HG03196 (cell line): ENCODE measurements around the gene TLX1.

Source experiments
- ATAC-seq: cut with Tn5 transposase; IDR thresholded peaks from one replicate; pipeline ENCODE4 v1.9.1; 2021; ENCODE audit not compliant: unreplicated experiment

The TLX1 gene

GRCh38 chr10:101111547-101111946 is 19.6 kb upstream of the TLX1 start:
- no peak for ATAC-seq

GRCh38 chr10:101112799-101113594 is 18.1 kb upstream of the TLX1 start:
- ATAC-seq: no peak

- no peak for ATAC-seq
Measured at GRCh38 chr10:101113890-101114403, 17.2 kb upstream of the TLX1 start.

- ATAC-seq: no peak
Measured at GRCh38 chr10:101114646-101115045, 16.5 kb upstream of the TLX1 start.

- ATAC-seq: no peak
Measured at GRCh38 chr10:101116754-101117153, 14.3 kb upstream of the TLX1 start.

GRCh38 chr10:101118031-101118430 is 13.1 kb upstream of the TLX1 start:
- no peak for ATAC-seq

GRCh38 chr10:101120520-101120883 is 10.6 kb upstream of the TLX1 start:
- no peak for ATAC-seq

- no peak for ATAC-seq
Measured at GRCh38 chr10:101120884-101121653, 10.0 kb upstream of the TLX1 start.

- ATAC-seq: no peak
Measured at GRCh38 chr10:101121654-101122031, 9.5 kb upstream of the TLX1 start.

- ATAC-seq: no peak
Measured at GRCh38 chr10:101122270-101123084, 8.6 kb upstream of the TLX1 start.

- no peak for ATAC-seq
Measured at GRCh38 chr10:101123085-101123814, 7.8 kb upstream of the TLX1 start.

GRCh38 chr10:101123815-101124617 is 7.1 kb upstream of the TLX1 start:
- no peak for ATAC-seq

GRCh38 chr10:101124933-101125332 is 6.2 kb upstream of the TLX1 start:
- no peak for ATAC-seq

GRCh38 chr10:101126684-101127628 is 4.1 kb upstream of the TLX1 start:
- no peak for ATAC-seq

- no peak for ATAC-seq
Measured at GRCh38 chr10:101130141-101130540, 959 bp upstream of the TLX1 start.

GRCh38 chr10:101131962-101132635 is 999 bp downstream of the TLX1 start:
- ATAC-seq: no peak

GRCh38 chr10:101132636-101133473 is 1.8 kb downstream of the TLX1 start:
- ATAC-seq: no peak
